HuH-7.5 (cell line): Measurements from ENCODE around the gene ETF1.

Source experiments
- DNase-seq: peaks from one replicate; pipeline ENCODE4 v3.0.0; 2011; ENCODE audit warnings: low spot score

ETF1 gene

GRCh38 chr5:138463419-138464007 lies 79.5 kb downstream of the ETF1 start:
- DNase-seq: no peak

GRCh38 chr5:138461343-138462125 lies 81.5 kb downstream of the ETF1 start:
- no peak for DNase-seq

GRCh38 chr5:138460032-138460693 lies 82.9 kb downstream of the ETF1 start:
- no peak for DNase-seq

- DNase-seq: no peak
These were observed 83.6 kb downstream of the ETF1 start for GRCh38 chr5:138459311-138459933.

- DNase-seq: no peak
These were observed 84.2 kb downstream of the ETF1 start for GRCh38 chr5:138458856-138459255.

GRCh38 chr5:138458384-138458783 lies 84.7 kb downstream of the ETF1 start:
- no peak for DNase-seq

GRCh38 chr5:138457531-138458275 lies 85.3 kb downstream of the ETF1 start:
- DNase-seq: no peak
